Bronchial epithelial cell (primary cell): Measurements from ENCODE around the gene WRAP73. TPM values are rescaled to one million over a fixed set of nuclear protein-coding genes. Genes with fewer than 3 reads are reported as not detected.
A peak's percentile ranks its signal among the peaks of the same experiment; 100 is the strongest.

Experiments used
- DNase-seq: peaks from one replicate; pipeline ENCODE4 v3.0.0-alpha.2; 2010; ENCODE audit warnings: low read depth
- FAIRE-seq: peaks from 2 replicates; lab custom pipeline; 2011; peaks lifted over from hg19 to GRCh38; lab: Jason Lieb, UNC
- H3K27me3 ChIP-seq: 2 replicates; pipeline ENCODE4 v1.5.1; 2011; ENCODE audit warnings: low read length; ENCODE audit not compliant: control insufficient read depth, insufficient read depth
- H3K36me3 ChIP-seq: 2 replicates; pipeline ENCODE4 v1.5.1; 2011; ENCODE audit warnings: low read length; ENCODE audit not compliant: control insufficient read depth, insufficient read depth
- H3K4me3 ChIP-seq: 2 replicates; pipeline ENCODE4 v1.5.1; 2011; ENCODE audit warnings: mild to moderate bottlenecking, low read depth, low read length, control low read depth
- total RNA-seq: library from RNA; depleted of rRNA; stranded (reverse); fragments of >200 nt; gene quantifications from 2 replicates; pipeline ENCODE4 v1.2.1, GENCODE V29; 2014
- TF ChIP-seq, protein P1 (sequence below): IDR thresholded peaks from 2 replicates; pipeline ENCODE4 v1.5.1; 2011; ENCODE audit warnings: mild to moderate bottlenecking, moderate library complexity, low read length, control low read depth, inconsistent platforms; ENCODE audit not compliant: insufficient read depth, severe bottlenecking

Gene WRAP73
- total RNA-seq, 1 donor from 2014 or later = 21.3 TPM

DNA sequence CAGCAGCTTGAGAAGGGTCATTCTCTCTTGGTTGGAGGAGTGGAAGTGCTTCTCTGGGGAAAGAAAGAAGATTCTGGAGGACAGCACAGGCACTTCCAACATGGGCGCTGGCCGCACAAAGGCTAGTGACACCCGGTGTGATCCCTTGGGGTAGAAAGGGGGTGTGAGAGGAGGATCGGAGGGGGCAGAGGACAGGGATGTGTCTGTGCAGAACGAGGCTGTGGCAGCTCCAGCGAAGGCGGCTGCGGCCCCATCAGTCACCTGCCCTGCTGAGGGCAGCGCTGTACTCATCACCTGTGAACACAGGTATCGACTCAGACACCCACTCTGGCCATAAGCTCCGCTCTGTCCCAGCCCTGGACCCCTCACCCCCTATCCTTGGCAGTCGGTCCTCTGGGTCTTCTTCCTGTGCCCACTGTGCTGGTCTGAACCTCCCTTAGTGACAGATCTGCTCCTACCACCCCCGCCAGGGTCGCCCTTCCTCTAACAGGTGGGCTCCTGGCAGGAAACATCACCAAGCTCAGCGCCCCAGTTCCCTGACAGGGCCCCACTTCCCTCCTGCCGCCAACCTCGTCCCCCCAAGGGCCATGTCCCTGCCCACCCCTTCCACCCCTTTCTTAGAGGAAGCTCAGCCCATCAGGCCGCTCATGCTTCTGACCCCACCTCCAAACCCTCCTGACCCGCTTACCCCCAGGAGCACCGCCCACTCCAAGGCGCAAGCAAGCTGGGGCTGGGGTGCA lies 22.5 kb upstream of the WRAP73 start:
- H3K36me3 ChIP-seq = no peaks in the 10 kb centered on the region
- peaks cover 1% of the 10 kb centered on the region for H3K27me3 ChIP-seq
- FAIRE-seq (no peak), DNase-seq (no peak)
- H3K4me3 ChIP-seq = no peak overlapping the region
- TF ChIP-seq, protein P1, sequence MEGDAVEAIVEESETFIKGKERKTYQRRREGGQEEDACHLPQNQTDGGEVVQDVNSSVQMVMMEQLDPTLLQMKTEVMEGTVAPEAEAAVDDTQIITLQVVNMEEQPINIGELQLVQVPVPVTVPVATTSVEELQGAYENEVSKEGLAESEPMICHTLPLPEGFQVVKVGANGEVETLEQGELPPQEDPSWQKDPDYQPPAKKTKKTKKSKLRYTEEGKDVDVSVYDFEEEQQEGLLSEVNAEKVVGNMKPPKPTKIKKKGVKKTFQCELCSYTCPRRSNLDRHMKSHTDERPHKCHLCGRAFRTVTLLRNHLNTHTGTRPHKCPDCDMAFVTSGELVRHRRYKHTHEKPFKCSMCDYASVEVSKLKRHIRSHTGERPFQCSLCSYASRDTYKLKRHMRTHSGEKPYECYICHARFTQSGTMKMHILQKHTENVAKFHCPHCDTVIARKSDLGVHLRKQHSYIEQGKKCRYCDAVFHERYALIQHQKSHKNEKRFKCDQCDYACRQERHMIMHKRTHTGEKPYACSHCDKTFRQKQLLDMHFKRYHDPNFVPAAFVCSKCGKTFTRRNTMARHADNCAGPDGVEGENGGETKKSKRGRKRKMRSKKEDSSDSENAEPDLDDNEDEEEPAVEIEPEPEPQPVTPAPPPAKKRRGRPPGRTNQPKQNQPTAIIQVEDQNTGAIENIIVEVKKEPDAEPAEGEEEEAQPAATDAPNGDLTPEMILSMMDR = no peak

DNA sequence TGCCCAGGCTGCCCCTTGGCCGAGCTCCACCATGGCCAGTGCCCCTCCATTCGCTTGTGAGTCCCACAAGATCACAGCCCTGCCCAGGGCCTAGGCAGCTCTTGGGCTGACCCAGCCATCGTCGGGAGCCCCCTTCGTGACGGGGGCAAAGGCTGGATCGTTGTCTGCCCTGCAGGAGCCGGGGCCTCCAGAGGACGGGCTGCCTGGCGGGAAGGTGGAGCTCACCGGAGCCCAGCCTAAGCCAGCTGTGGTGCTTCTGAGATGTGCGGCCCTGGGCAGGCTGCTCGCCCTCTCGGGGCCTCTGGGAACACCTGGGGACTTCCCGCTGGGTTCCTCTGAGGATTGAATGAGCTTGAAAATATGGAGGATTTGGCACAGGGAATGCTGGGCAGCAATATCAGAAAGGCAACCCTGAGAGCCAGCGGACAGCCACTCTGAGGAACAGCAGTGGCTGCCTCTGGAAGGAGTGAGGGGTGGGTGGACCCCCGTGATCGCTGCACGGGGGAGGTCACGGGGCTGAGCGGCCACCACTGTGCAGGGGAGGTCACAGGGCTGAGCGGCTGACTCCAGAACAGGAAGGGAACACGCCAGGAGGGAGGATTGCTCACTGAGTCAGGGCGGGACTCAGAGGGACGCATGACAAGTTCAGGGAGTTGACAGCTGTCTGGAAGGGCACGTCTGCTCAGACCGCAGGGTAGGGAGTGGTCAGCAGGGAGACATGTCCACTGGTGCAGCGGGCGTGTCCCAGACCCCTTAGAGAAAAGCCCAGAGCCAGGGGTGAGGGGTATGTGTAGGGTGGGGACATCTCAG lies 21.7 kb upstream of the WRAP73 start:
- Histone ChIP-seq H3K27me3 (peaks cover 1% of the 10 kb centered on the region), H3K4me3 (no peak overlapping the region), H3K36me3 (no peaks in the 10 kb centered on the region)
- no peak for FAIRE-seq
- peak; percentile 24 for DNase-seq
- TF ChIP-seq, protein P1 = no peak

DNA sequence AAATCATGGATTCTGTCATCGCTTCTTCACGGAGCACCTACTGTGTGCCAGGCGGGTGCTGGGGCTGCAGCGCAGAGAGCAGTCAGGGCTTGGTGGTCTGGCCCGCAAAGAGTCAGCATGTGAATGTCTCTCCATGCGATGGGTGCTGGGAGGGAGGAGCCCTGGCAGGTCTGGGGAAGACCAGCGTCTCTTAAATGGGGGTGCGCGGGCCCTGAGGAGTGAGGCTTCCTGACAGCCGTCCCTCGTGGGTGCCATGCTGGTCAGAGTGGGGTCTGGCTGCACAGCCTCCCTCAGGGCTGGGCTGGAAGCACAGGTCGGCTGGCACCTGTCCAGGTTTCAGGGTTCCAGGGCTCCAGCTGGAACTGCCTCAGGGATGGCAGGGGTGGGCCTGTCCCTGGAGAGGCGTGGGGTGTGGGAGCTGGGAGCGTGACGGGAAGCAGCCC lies 20.9 kb upstream of the WRAP73 start:
- TF ChIP-seq, protein P1 = no peak
- FAIRE-seq = no peak
- DNase-seq = no peak
- H3K27me3 ChIP-seq = peaks cover 1% of the 10 kb centered on the region
- H3K4me3 ChIP-seq = no peak overlapping the region
- H3K36me3 ChIP-seq = no peaks in the 10 kb centered on the region

DNA sequence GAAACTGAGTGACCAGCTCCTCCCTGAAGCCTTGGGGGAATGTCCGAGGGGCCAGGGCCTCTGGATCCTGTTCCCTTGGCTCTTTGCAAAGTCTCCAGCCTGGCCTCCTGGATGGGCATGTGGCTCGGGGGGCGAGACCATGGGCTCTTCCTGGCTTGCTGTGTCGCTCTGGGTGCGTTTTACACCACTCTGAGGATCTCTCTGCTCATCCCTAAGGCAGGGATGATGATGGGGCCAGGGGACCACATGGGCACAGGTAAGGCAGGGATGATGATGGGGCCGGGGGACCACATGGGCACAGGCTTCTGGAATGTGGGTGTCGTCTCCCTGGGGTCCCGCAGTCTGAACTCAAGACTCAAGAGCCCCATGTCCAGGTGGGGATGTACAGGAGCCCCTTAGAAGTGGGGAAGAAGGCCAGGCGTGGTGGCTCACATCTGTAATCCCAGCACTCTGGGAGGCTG lies 20.1 kb upstream of the WRAP73 start:
- TF ChIP-seq, protein P1 = no peak
- H3K4me3 ChIP-seq = no peak overlapping the region
- H3K36me3 ChIP-seq = no peaks in the 10 kb centered on the region
- no peak for FAIRE-seq
- no peak for DNase-seq
- peaks cover 1% of the 10 kb centered on the region for H3K27me3 ChIP-seq

DNA sequence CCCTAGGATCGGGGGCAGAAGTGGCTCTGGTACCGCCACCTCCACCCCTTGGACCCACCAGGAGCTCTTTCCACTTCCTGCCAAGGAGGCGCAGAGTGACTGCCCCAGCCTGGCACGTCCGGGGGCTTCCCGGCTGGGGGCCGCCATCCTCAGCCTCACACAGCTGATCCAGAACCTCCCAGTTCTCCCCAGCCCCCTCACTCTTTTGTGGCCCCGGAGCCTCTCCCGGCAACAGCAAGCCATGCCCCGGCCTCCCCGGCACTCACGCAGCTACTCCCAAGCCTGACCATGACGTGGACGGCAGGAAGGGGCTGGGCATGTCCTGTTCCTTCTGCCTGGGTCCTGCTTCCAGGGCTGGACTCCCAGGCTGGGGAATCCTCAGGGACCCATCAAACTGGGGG lies 19.5 kb upstream of the WRAP73 start:
- no peak for DNase-seq
- TF ChIP-seq, protein P1 = no peak
- H3K4me3 ChIP-seq = no peak overlapping the region
- H3K36me3 ChIP-seq = no peaks in the 10 kb centered on the region
- H3K27me3 ChIP-seq = peaks cover 1% of the 10 kb centered on the region
- FAIRE-seq = no peak
